IMR-90 (cell line): ENCODE measurements around the gene AHCYL2. TPM values are rescaled to one million over a fixed set of nuclear protein-coding genes. Genes with fewer than 3 reads are reported as not detected.

ENCODE experiments used
- ATAC-seq: fragments of 200-7000 bp; cut with Tn5 transposase; 2 replicates; pipeline ENCODE4 v1.9.1; 2020; ENCODE audit warnings: low read depth, mild to moderate bottlenecking, moderate library complexity
- BruUV-seq: library from RNA; stranded (reverse); fragments of 400-500 nt; replicated peaks from 2 replicates; lab custom pipeline; 2021; lab: Mats Ljungman, UMichigan
- CTCF ChIA-PET: fragments of 300-600 bp; formaldehyde crosslinking; extraction: SDS; loops from one replicate; lab custom pipeline; 2021; ENCODE audit warnings: antibody characterized with exemption; lab: Yijun Ruan, JAX
- POLR2A ChIA-PET: fragments of 300-600 bp; sonication (Branson Sonifier 250); formaldehyde crosslinking; loops from one replicate; lab custom pipeline; 2022; ENCODE audit warnings: antibody characterized with exemption; ENCODE audit not compliant: unreplicated experiment; lab: Charles Lee
- DNase-seq: peaks from one replicate; pipeline ENCODE4 v3.0.0; 2013
- H2AFZ ChIP-seq: replicated peaks from 2 replicates; pipeline ENCODE3; 2013; ENCODE audit warnings: low read length, mild to moderate bottlenecking; ENCODE audit not compliant: poor library complexity
- H2AK5ac ChIP-seq: 2 replicates; pipeline ENCODE4 v1.6.1; 2013; ENCODE audit warnings: low read depth, low read length, inconsistent platforms
- H2AK9ac ChIP-seq: replicated peaks from 2 replicates; pipeline ENCODE3; 2013; ENCODE audit warnings: mild to moderate bottlenecking, low read depth, low read length, moderate library complexity; ENCODE audit not compliant: poor library complexity
- H2BK120ac ChIP-seq: 2 replicates; pipeline ENCODE4 v1.6.1; 2013; ENCODE audit warnings: low read depth, low read length, inconsistent platforms
- H2BK15ac ChIP-seq: 3 replicates; pipeline ENCODE4 v1.6.1; 2013; ENCODE audit warnings: low read depth, low read length, inconsistent platforms
- H2BK20ac ChIP-seq: 2 replicates; pipeline ENCODE4 v1.6.1; 2013; ENCODE audit warnings: low read depth, mild to moderate bottlenecking, inconsistent platforms, low read length, moderate library complexity
- H2BK5ac ChIP-seq: 2 replicates; pipeline ENCODE4 v1.6.1; 2013; ENCODE audit warnings: mild to moderate bottlenecking, low read depth, low read length, inconsistent platforms; ENCODE audit not compliant: poor library complexity, severe bottlenecking
- H3K14ac ChIP-seq: replicated peaks from 2 replicates; pipeline ENCODE4 v1.6.1; 2013; ENCODE audit warnings: low read depth, low read length, inconsistent platforms
- H3K18ac ChIP-seq: 2 replicates; pipeline ENCODE4 v1.6.1; 2013; ENCODE audit warnings: low read depth, low read length, control low read depth
- H3K23ac ChIP-seq: 2 replicates; pipeline ENCODE4 v1.6.1; 2013; ENCODE audit warnings: low read depth, low read length, inconsistent platforms
- H3K27ac ChIP-seq: 2 replicates; pipeline ENCODE4 v1.5.1; 2013; ENCODE audit warnings: mild to moderate bottlenecking, control low read depth, low read length; ENCODE audit not compliant: insufficient read depth
- H3K27me3 ChIP-seq: 2 replicates; pipeline ENCODE4 v1.6.1; 2013; ENCODE audit warnings: low read length; ENCODE audit not compliant: control insufficient read depth, insufficient read depth
- H3K36me3 ChIP-seq: 2 replicates; pipeline ENCODE4 v1.6.1; 2013; ENCODE audit warnings: low read length, mixed read lengths; ENCODE audit not compliant: control insufficient read depth, insufficient read depth
- H3K4ac ChIP-seq: 2 replicates; pipeline ENCODE4 v1.6.1; 2013; ENCODE audit warnings: low read depth, low read length, inconsistent platforms
- H3K4me1 ChIP-seq: 2 replicates; pipeline ENCODE4 v1.6.1; 2013; ENCODE audit warnings: low read length, mixed read lengths; ENCODE audit not compliant: control insufficient read depth, insufficient read depth
- H3K4me2 ChIP-seq: 2 replicates; pipeline ENCODE4 v1.6.1; 2013; ENCODE audit warnings: low read depth, mild to moderate bottlenecking, control low read depth, low read length, moderate library complexity
- H3K4me3 ChIP-seq: 2 replicates; pipeline ENCODE4 v1.5.1; 2013; ENCODE audit warnings: low read depth, mild to moderate bottlenecking, control low read depth, low read length, moderate library complexity; ENCODE audit not compliant: insufficient read depth
- H3K56ac ChIP-seq: 2 replicates; pipeline ENCODE4 v1.6.1; 2013; ENCODE audit warnings: low read length, inconsistent platforms; ENCODE audit not compliant: insufficient read depth; ENCODE audit errors: extremely low read depth
- H3K79me1 ChIP-seq, 2 experiments: 2 replicates each; pipeline ENCODE4 v1.6.1; 2013; ENCODE audit warnings: low read length in 2 of 2, inconsistent platforms in 1 of 2, low read depth in 1 of 2
- H3K9ac ChIP-seq: 2 replicates; pipeline ENCODE4 v1.6.1; 2013; ENCODE audit warnings: low read depth, low read length, control low read depth
- H3K9me1 ChIP-seq: 2 replicates; pipeline ENCODE4 v1.6.1; 2013; ENCODE audit warnings: low read length, inconsistent platforms; ENCODE audit not compliant: insufficient read depth
- H3K9me3 ChIP-seq: 2 replicates; pipeline ENCODE4 v1.6.1; 2013; ENCODE audit warnings: low read length; ENCODE audit not compliant: control insufficient read depth, insufficient read depth
- H4K20me1 ChIP-seq: 2 replicates; pipeline ENCODE4 v1.6.1; 2013; ENCODE audit warnings: low read length, inconsistent platforms; ENCODE audit not compliant: insufficient read depth
- H4K5ac ChIP-seq: 2 replicates; pipeline ENCODE4 v1.6.1; 2013; ENCODE audit warnings: mild to moderate bottlenecking, low read depth, low read length, control low read depth
- H4K8ac ChIP-seq, 2 experiments: 2 replicates each; pipeline ENCODE4 v1.6.1; 2013; ENCODE audit warnings: low read depth in 2 of 2, low read length in 2 of 2, control low read depth in 1 of 2, inconsistent platforms in 1 of 2
- H4K91ac ChIP-seq: 2 replicates; pipeline ENCODE4 v1.6.1; 2013; ENCODE audit warnings: low read depth, low read length, inconsistent platforms; ENCODE audit not compliant: insufficient read depth
- CEBPB ChIP-seq: IDR thresholded peaks from 2 replicates; pipeline ENCODE4 v1.6.1; 2012; ENCODE audit warnings: low read depth, low read length, improper control_type of control experiment
- CHD1 ChIP-seq: IDR thresholded peaks from 2 replicates; pipeline ENCODE4 v1.6.1; 2012; ENCODE audit warnings: low read depth, low read length, improper control_type of control experiment
- MAFK ChIP-seq: IDR thresholded peaks from 2 replicates; pipeline ENCODE4 v1.6.1; 2012; ENCODE audit warnings: low read depth, low read length, improper control_type of control experiment
- MXI1 ChIP-seq: IDR thresholded peaks from 2 replicates; pipeline ENCODE4 v1.6.1; 2012; ENCODE audit warnings: low read depth, mild to moderate bottlenecking, low read length, moderate library complexity, borderline replicate concordance
- POLR2A ChIP-seq: IDR thresholded peaks from 2 replicates; pipeline ENCODE4 v1.6.1; 2012; ENCODE audit warnings: mild to moderate bottlenecking, low read depth, low read length
- RCOR1 ChIP-seq: IDR thresholded peaks from 2 replicates; pipeline ENCODE4 v1.6.1; 2012; ENCODE audit warnings: mild to moderate bottlenecking, low read length, improper control_type of control experiment; ENCODE audit not compliant: insufficient replicate concordance
- SMC3 ChIP-seq: fragments of 150-350 bp; IDR thresholded peaks from 2 replicates; pipeline ENCODE4 v1.6.1; 2016; ENCODE audit warnings: low read depth, mild to moderate bottlenecking, antibody characterized with exemption, low read length, moderate library complexity
- USF2 ChIP-seq: fragments of 150-350 bp; IDR thresholded peaks from 2 replicates; pipeline ENCODE4 v1.6.1; 2017; ENCODE audit warnings: mild to moderate bottlenecking, antibody characterized with exemption, low read length, low read depth
- WGBS, 2 experiments: methylation state at CpG; one replicate each; pipeline versions ENCODE4 v1.1.5 to v1.1.7; 2013; ENCODE audit warnings: missing lambda C conversion rate in 2 of 2; ENCODE audit not compliant: insufficient read length in 1 of 2; ENCODE audit errors: extremely low coverage in 2 of 2; 5-methylcytosine and 5-hydroxymethylcytosine counted together
- dilution Hi-C: fragments of 300-500 bp; cut with HindIII; formaldehyde crosslinking; loops from one replicate; pipeline ENCODE4 v1.14.3; 2018; ENCODE audit warnings: low sequenced_read_pairs; ENCODE audit not compliant: unreplicated experiment
- in situ Hi-C: fragments of 300-500 bp; cut with MboI; formaldehyde crosslinking; loops from 3 replicates; pipeline ENCODE4 v1.14.3; 2019; ENCODE audit warnings: low sequenced_read_pairs, inconsistent platforms, mixed read lengths
- intact Hi-C: fragments of 100-400 bp; cut with micrococcal nuclease; formaldehyde crosslinking; loops from 2 replicates; pipeline ENCODE4 v1.10.0; 2022
- polyA plus RNA-seq, 3 experiments: library from polyadenylated mRNA; depleted of rRNA; stranded (reverse); fragments of >200 nt; gene quantifications; 2 replicates each; pipeline ENCODE4 v1.2.3, GENCODE V29; 2012; ENCODE audit warnings: low replicate concordance in 1 of 3
- total RNA-seq: library from RNA; depleted of rRNA; stranded (reverse); fragments of >200 nt; gene quantifications from 2 replicates; pipeline ENCODE4 v1.2.3, GENCODE V29; 2012

Gene AHCYL2
- total and polyA plus RNA-seq, 2 of the 4 experiments (the other 2 are of a cell fraction), result 5.7 to 7.6 TPM

- H3K9me3 ChIP-seq, result no peaks in the 10 kb centered on the region
- H3K4me3 ChIP-seq, result no peak overlapping the region
- no peak overlapping the region for H4K91ac ChIP-seq
- H2BK20ac ChIP-seq, result no peak overlapping the region
- intact Hi-C loops (loop anchor here (5.0 kb wide), 1 partner anchor 38 kb away; no protein-coding TSS in a partner anchor), in situ Hi-C loops (no loop called here), dilution Hi-C loops (no loop called here)
- H2AK9ac ChIP-seq, result no peak overlapping the region
- H2BK120ac ChIP-seq, result no peak overlapping the region
- no peak overlapping the region for H4K8ac ChIP-seq
- no peak overlapping the region for H3K23ac ChIP-seq
- WGBS, 2 experiments, result no CpG with 5 or more reads among the region's 3 CpGs
- POLR2A ChIA-PET, result no interaction called here
- no peak overlapping the region for H3K9ac ChIP-seq
- no peaks in the 10 kb centered on the region for H3K9me1 ChIP-seq
- H4K20me1 ChIP-seq, result no peaks in the 10 kb centered on the region
- H3K56ac ChIP-seq, result no peak overlapping the region
- no peak overlapping the region for H3K18ac ChIP-seq
- no peaks in the 10 kb centered on the region for H3K4me1 ChIP-seq
- no peak overlapping the region for H2AFZ ChIP-seq
- H3K79me1 ChIP-seq, result no peaks in the 10 kb centered on the region
- H3K36me3 ChIP-seq, result no peaks in the 10 kb centered on the region
- no peak overlapping the region for H3K4me2 ChIP-seq
- no peak overlapping the region for H3K27ac ChIP-seq
- no peaks in the 10 kb centered on the region for H3K27me3 ChIP-seq
- H3K4ac ChIP-seq, result no peak overlapping the region
- CTCF ChIA-PET, result no interaction called here
- H2BK5ac ChIP-seq, result no peak overlapping the region
- H4K5ac ChIP-seq, result no peak overlapping the region
- H2BK15ac ChIP-seq, result no peak overlapping the region
- DNase-seq, result no peak
- no peak for ATAC-seq
- TF ChIP-seq USF2 (no peak), CEBPB (no peak), RCOR1 (no peak), MAFK (no peak), SMC3 (no peak), CHD1 (no peak), POLR2A (no peak), MXI1 (no peak)
- no TSS peak for BruUV-seq
- no peak overlapping the region for H2AK5ac ChIP-seq
- no peak overlapping the region for H3K14ac ChIP-seq
Measured at GRCh38 chr7:129279757-129280156, 54.9 kb downstream of the AHCYL2 start.
